IMR-90 (cell line): ENCODE results near the gene PLOD3. TPM values are rescaled to one million over a fixed set of nuclear protein-coding genes. Genes with fewer than 3 reads are reported as not detected.

Experiments used
- ATAC-seq: fragments of 200-7000 bp; cut with Tn5 transposase; 2 replicates; pipeline ENCODE4 v1.9.1; 2020; ENCODE audit warnings: low read depth, mild to moderate bottlenecking, moderate library complexity
- BruUV-seq: library from RNA; stranded (reverse); fragments of 400-500 nt; replicated peaks from 2 replicates; lab custom pipeline; 2021; lab: Mats Ljungman, UMichigan
- CTCF ChIA-PET: fragments of 300-600 bp; formaldehyde crosslinking; extraction: SDS; loops from one replicate; lab custom pipeline; 2021; ENCODE audit warnings: antibody characterized with exemption; lab: Yijun Ruan, JAX
- POLR2A ChIA-PET: fragments of 300-600 bp; sonication (Branson Sonifier 250); formaldehyde crosslinking; loops from one replicate; lab custom pipeline; 2022; ENCODE audit warnings: antibody characterized with exemption; ENCODE audit not compliant: unreplicated experiment; lab: Charles Lee
- DNase-seq: peaks from one replicate; pipeline ENCODE4 v3.0.0; 2013
- H2AFZ ChIP-seq: replicated peaks from 2 replicates; pipeline ENCODE3; 2013; ENCODE audit warnings: low read length, mild to moderate bottlenecking; ENCODE audit not compliant: poor library complexity
- H2AK5ac ChIP-seq: 2 replicates; pipeline ENCODE4 v1.6.1; 2013; ENCODE audit warnings: low read depth, low read length, inconsistent platforms
- H2AK9ac ChIP-seq: replicated peaks from 2 replicates; pipeline ENCODE3; 2013; ENCODE audit warnings: mild to moderate bottlenecking, low read depth, low read length, moderate library complexity; ENCODE audit not compliant: poor library complexity
- H2BK120ac ChIP-seq: 2 replicates; pipeline ENCODE4 v1.6.1; 2013; ENCODE audit warnings: low read depth, low read length, inconsistent platforms
- H2BK15ac ChIP-seq: 3 replicates; pipeline ENCODE4 v1.6.1; 2013; ENCODE audit warnings: low read depth, low read length, inconsistent platforms
- H2BK20ac ChIP-seq: 2 replicates; pipeline ENCODE4 v1.6.1; 2013; ENCODE audit warnings: low read depth, mild to moderate bottlenecking, inconsistent platforms, low read length, moderate library complexity
- H2BK5ac ChIP-seq: 2 replicates; pipeline ENCODE4 v1.6.1; 2013; ENCODE audit warnings: mild to moderate bottlenecking, low read depth, low read length, inconsistent platforms; ENCODE audit not compliant: poor library complexity, severe bottlenecking
- H3K14ac ChIP-seq: replicated peaks from 2 replicates; pipeline ENCODE4 v1.6.1; 2013; ENCODE audit warnings: low read depth, low read length, inconsistent platforms
- H3K18ac ChIP-seq: 2 replicates; pipeline ENCODE4 v1.6.1; 2013; ENCODE audit warnings: low read depth, low read length, control low read depth
- H3K23ac ChIP-seq: 2 replicates; pipeline ENCODE4 v1.6.1; 2013; ENCODE audit warnings: low read depth, low read length, inconsistent platforms
- H3K27ac ChIP-seq: 2 replicates; pipeline ENCODE4 v1.5.1; 2013; ENCODE audit warnings: mild to moderate bottlenecking, control low read depth, low read length; ENCODE audit not compliant: insufficient read depth
- H3K27me3 ChIP-seq: 2 replicates; pipeline ENCODE4 v1.6.1; 2013; ENCODE audit warnings: low read length; ENCODE audit not compliant: control insufficient read depth, insufficient read depth
- H3K36me3 ChIP-seq: 2 replicates; pipeline ENCODE4 v1.6.1; 2013; ENCODE audit warnings: low read length, mixed read lengths; ENCODE audit not compliant: control insufficient read depth, insufficient read depth
- H3K4ac ChIP-seq: 2 replicates; pipeline ENCODE4 v1.6.1; 2013; ENCODE audit warnings: low read depth, low read length, inconsistent platforms
- H3K4me1 ChIP-seq: 2 replicates; pipeline ENCODE4 v1.6.1; 2013; ENCODE audit warnings: low read length, mixed read lengths; ENCODE audit not compliant: control insufficient read depth, insufficient read depth
- H3K4me2 ChIP-seq: 2 replicates; pipeline ENCODE4 v1.6.1; 2013; ENCODE audit warnings: low read depth, mild to moderate bottlenecking, control low read depth, low read length, moderate library complexity
- H3K4me3 ChIP-seq: 2 replicates; pipeline ENCODE4 v1.5.1; 2013; ENCODE audit warnings: low read depth, mild to moderate bottlenecking, control low read depth, low read length, moderate library complexity; ENCODE audit not compliant: insufficient read depth
- H3K56ac ChIP-seq: 2 replicates; pipeline ENCODE4 v1.6.1; 2013; ENCODE audit warnings: low read length, inconsistent platforms; ENCODE audit not compliant: insufficient read depth; ENCODE audit errors: extremely low read depth
- H3K79me1 ChIP-seq, 2 experiments: 2 replicates each; pipeline ENCODE4 v1.6.1; 2013; ENCODE audit warnings: low read length in 2 of 2, inconsistent platforms in 1 of 2, low read depth in 1 of 2
- H3K9ac ChIP-seq: 2 replicates; pipeline ENCODE4 v1.6.1; 2013; ENCODE audit warnings: low read depth, low read length, control low read depth
- H3K9me1 ChIP-seq: 2 replicates; pipeline ENCODE4 v1.6.1; 2013; ENCODE audit warnings: low read length, inconsistent platforms; ENCODE audit not compliant: insufficient read depth
- H3K9me3 ChIP-seq: 2 replicates; pipeline ENCODE4 v1.6.1; 2013; ENCODE audit warnings: low read length; ENCODE audit not compliant: control insufficient read depth, insufficient read depth
- H4K20me1 ChIP-seq: 2 replicates; pipeline ENCODE4 v1.6.1; 2013; ENCODE audit warnings: low read length, inconsistent platforms; ENCODE audit not compliant: insufficient read depth
- H4K5ac ChIP-seq: 2 replicates; pipeline ENCODE4 v1.6.1; 2013; ENCODE audit warnings: mild to moderate bottlenecking, low read depth, low read length, control low read depth
- H4K8ac ChIP-seq, 2 experiments: 2 replicates each; pipeline ENCODE4 v1.6.1; 2013; ENCODE audit warnings: low read depth in 2 of 2, low read length in 2 of 2, control low read depth in 1 of 2, inconsistent platforms in 1 of 2
- H4K91ac ChIP-seq: 2 replicates; pipeline ENCODE4 v1.6.1; 2013; ENCODE audit warnings: low read depth, low read length, inconsistent platforms; ENCODE audit not compliant: insufficient read depth
- BHLHE40 ChIP-seq: fragments of 150-350 bp; IDR thresholded peaks from 2 replicates; pipeline ENCODE4 v1.6.1; 2016; ENCODE audit warnings: mild to moderate bottlenecking, low read depth, low read length
- CEBPB ChIP-seq: IDR thresholded peaks from 2 replicates; pipeline ENCODE4 v1.6.1; 2012; ENCODE audit warnings: low read depth, low read length, improper control_type of control experiment
- CHD1 ChIP-seq: IDR thresholded peaks from 2 replicates; pipeline ENCODE4 v1.6.1; 2012; ENCODE audit warnings: low read depth, low read length, improper control_type of control experiment
- CTCF ChIP-seq: conservative IDR thresholded peaks from 2 replicates; pipeline ENCODE4 v1.5.1; 2012; ENCODE audit warnings: mild to moderate bottlenecking, low read depth, low read length, improper control_type of control experiment
- ELK1 ChIP-seq: fragments of 150-350 bp; IDR thresholded peaks from 2 replicates; pipeline ENCODE4 v1.6.1; 2016; ENCODE audit warnings: low read depth, mild to moderate bottlenecking, low read length, moderate library complexity, borderline replicate concordance
- FOS ChIP-seq: fragments of 150-350 bp; IDR thresholded peaks from 2 replicates; pipeline ENCODE4 v1.6.1; 2016; ENCODE audit warnings: low read depth, low read length
- MAFK ChIP-seq: IDR thresholded peaks from 2 replicates; pipeline ENCODE4 v1.6.1; 2012; ENCODE audit warnings: low read depth, low read length, improper control_type of control experiment
- MAZ ChIP-seq: IDR thresholded peaks from 2 replicates; pipeline ENCODE4 v1.6.1; 2012; ENCODE audit warnings: low read depth, mild to moderate bottlenecking, low read length, improper control_type of control experiment, moderate library complexity, borderline replicate concordance
- NFE2L2 ChIP-seq: fragments of 150-350 bp; IDR thresholded peaks from 2 replicates; pipeline ENCODE4 v1.6.1; 2016; ENCODE audit warnings: low read depth, mild to moderate bottlenecking, low read length
- POLR2A ChIP-seq: IDR thresholded peaks from 2 replicates; pipeline ENCODE4 v1.6.1; 2012; ENCODE audit warnings: mild to moderate bottlenecking, low read depth, low read length
- RAD21 ChIP-seq: IDR thresholded peaks from 2 replicates; pipeline ENCODE4 v1.6.1; 2012; ENCODE audit warnings: low read length, improper control_type of control experiment
- RCOR1 ChIP-seq: IDR thresholded peaks from 2 replicates; pipeline ENCODE4 v1.6.1; 2012; ENCODE audit warnings: mild to moderate bottlenecking, low read length, improper control_type of control experiment; ENCODE audit not compliant: insufficient replicate concordance
- RFX5 ChIP-seq: IDR thresholded peaks from 2 replicates; pipeline ENCODE4 v1.8.0; 2012; ENCODE audit warnings: low read depth, mild to moderate bottlenecking, low read length, moderate library complexity
- SMC3 ChIP-seq: fragments of 150-350 bp; IDR thresholded peaks from 2 replicates; pipeline ENCODE4 v1.6.1; 2016; ENCODE audit warnings: low read depth, mild to moderate bottlenecking, antibody characterized with exemption, low read length, moderate library complexity
- USF2 ChIP-seq: fragments of 150-350 bp; IDR thresholded peaks from 2 replicates; pipeline ENCODE4 v1.6.1; 2017; ENCODE audit warnings: mild to moderate bottlenecking, antibody characterized with exemption, low read length, low read depth
- WGBS, 2 experiments: methylation state at CpG; one replicate each; pipeline versions ENCODE4 v1.1.5 to v1.1.7; 2013; ENCODE audit warnings: missing lambda C conversion rate in 2 of 2; ENCODE audit not compliant: insufficient read length in 1 of 2; ENCODE audit errors: extremely low coverage in 2 of 2; 5-methylcytosine and 5-hydroxymethylcytosine counted together
- dilution Hi-C: fragments of 300-500 bp; cut with HindIII; formaldehyde crosslinking; loops from one replicate; pipeline ENCODE4 v1.14.3; 2018; ENCODE audit warnings: low sequenced_read_pairs; ENCODE audit not compliant: unreplicated experiment
- in situ Hi-C: fragments of 300-500 bp; cut with MboI; formaldehyde crosslinking; loops from 3 replicates; pipeline ENCODE4 v1.14.3; 2019; ENCODE audit warnings: low sequenced_read_pairs, inconsistent platforms, mixed read lengths
- intact Hi-C: fragments of 100-400 bp; cut with micrococcal nuclease; formaldehyde crosslinking; loops from 2 replicates; pipeline ENCODE4 v1.10.0; 2022
- polyA plus RNA-seq, 3 experiments: library from polyadenylated mRNA; depleted of rRNA; stranded (reverse); fragments of >200 nt; gene quantifications; 2 replicates each; pipeline ENCODE4 v1.2.3, GENCODE V29; 2012; ENCODE audit warnings: low replicate concordance in 1 of 3
- total RNA-seq: library from RNA; depleted of rRNA; stranded (reverse); fragments of >200 nt; gene quantifications from 2 replicates; pipeline ENCODE4 v1.2.3, GENCODE V29; 2012

The PLOD3 gene
- total and polyA plus RNA-seq, 2 of the 4 experiments (the other 2 are of a cell fraction), result 21.7 to 159 TPM

- Histone ChIP-seq H3K36me3 (no peaks in the 10 kb centered on the region), H3K18ac (no peak overlapping the region), H3K4me2 (no peak overlapping the region), H3K4me3 (no peak overlapping the region), H4K8ac (no peak overlapping the region), H3K27me3 (peaks cover 6% of the 10 kb centered on the region; the same call in 1 of the 2 replicates), H3K4me1 (no peaks in the 10 kb centered on the region), H4K91ac (no peak overlapping the region), H3K4ac (no peak overlapping the region), H3K9me3 (no peaks in the 10 kb centered on the region), H3K14ac (no peak overlapping the region), H2AFZ (no peak overlapping the region), H4K5ac (no peak overlapping the region), H2AK5ac (no peak overlapping the region), H3K9ac (no peak overlapping the region), H3K9me1 (peaks cover 7% of the 10 kb centered on the region; the same call in 1 of the 2 replicates), H2AK9ac (no peak overlapping the region), H3K23ac (no peak overlapping the region), H2BK20ac (no peak overlapping the region), H3K79me1 (no peaks in the 10 kb centered on the region), H4K20me1 (no peaks in the 10 kb centered on the region), H2BK5ac (no peak overlapping the region), H3K56ac (no peak overlapping the region), H2BK15ac (no peak overlapping the region), H2BK120ac (no peak overlapping the region), H3K27ac (no peak overlapping the region)
- no peak for ATAC-seq
- no CpG with 5 or more reads among the region's 4 CpGs for WGBS, 2 experiments
- DNase-seq, result no peak
- dilution Hi-C loops (no loop called here), intact Hi-C loops (no loop called here), in situ Hi-C loops (loop anchor here (5.0 kb wide), 1 partner anchor 40 kb away; no protein-coding TSS in a partner anchor)
- BruUV-seq, result no TSS peak
- CTCF ChIA-PET, result interaction anchor here (0.6 kb wide), 2 partner anchors 73 to 76 kb away, joined by 3 to 6 read pairs; no protein-coding TSS in a partner anchor
- TF ChIP-seq ELK1 (no peak), RFX5 (no peak), RAD21 (no peak), USF2 (no peak), BHLHE40 (no peak), CHD1 (no peak), CTCF (no peak), SMC3 (no peak), MAFK (no peak), FOS (no peak), MAZ (no peak), RCOR1 (no peak), CEBPB (no peak), POLR2A (no peak), NFE2L2 (no peak)
- POLR2A ChIA-PET, result no interaction called here
Observed at GRCh38 chr7:101186844-101187428, 30.4 kb downstream of the PLOD3 start.
